ENCODE data around the gene APBA1.

GRCh38 chr9:69667306-69667705, 4.9 kb downstream of the APBA1 start:
- TF ChIP-seq REST (IDR thresholded peaks at IDR 0.05; ENCODE audit: insufficient replicate concordance, low read depth) (no peak), CTCF (IDR thresholded peaks at IDR 0.05; ENCODE audit: insufficient read depth, low read length) (no peak), POLR2AphosphoS5 (IDR thresholded peaks at IDR 0.05; ENCODE audit: low read depth) (no peak), GABPA (IDR thresholded peaks at IDR 0.05; ENCODE audit: low read depth) (no peak), SPI1 (IDR thresholded peaks at IDR 0.05; ENCODE audit: borderline replicate concordance, low read depth) (no peak)
